Uterus (tissue), 2 donors: ENCODE measurements around the gene RPS5.

ENCODE experiments used
- POLR2A ChIP-seq, 2 donors: fragments of 450-650 bp; IDR thresholded peaks; one replicate each; pipeline ENCODE4 v1.6.1; 2016; ENCODE audit warnings: antibody characterized with exemption in 2 of 2, mild to moderate bottlenecking in 1 of 2, moderate library complexity in 1 of 2
- TF ChIP-seq, protein P1 (sequence below), 4 experiments: fragments of 200-600 bp in 2 of 4; fragments of 450-650 bp in 2 of 4; sonication (generic) in 2 of 4; IDR thresholded peaks; one replicate each; pipeline ENCODE4 v1.5.1; 2016 to 2019; ENCODE audit warnings: antibody characterized with exemption in 4 of 4, mild to moderate bottlenecking in 2 of 4, moderate library complexity in 1 of 4

DNA sequence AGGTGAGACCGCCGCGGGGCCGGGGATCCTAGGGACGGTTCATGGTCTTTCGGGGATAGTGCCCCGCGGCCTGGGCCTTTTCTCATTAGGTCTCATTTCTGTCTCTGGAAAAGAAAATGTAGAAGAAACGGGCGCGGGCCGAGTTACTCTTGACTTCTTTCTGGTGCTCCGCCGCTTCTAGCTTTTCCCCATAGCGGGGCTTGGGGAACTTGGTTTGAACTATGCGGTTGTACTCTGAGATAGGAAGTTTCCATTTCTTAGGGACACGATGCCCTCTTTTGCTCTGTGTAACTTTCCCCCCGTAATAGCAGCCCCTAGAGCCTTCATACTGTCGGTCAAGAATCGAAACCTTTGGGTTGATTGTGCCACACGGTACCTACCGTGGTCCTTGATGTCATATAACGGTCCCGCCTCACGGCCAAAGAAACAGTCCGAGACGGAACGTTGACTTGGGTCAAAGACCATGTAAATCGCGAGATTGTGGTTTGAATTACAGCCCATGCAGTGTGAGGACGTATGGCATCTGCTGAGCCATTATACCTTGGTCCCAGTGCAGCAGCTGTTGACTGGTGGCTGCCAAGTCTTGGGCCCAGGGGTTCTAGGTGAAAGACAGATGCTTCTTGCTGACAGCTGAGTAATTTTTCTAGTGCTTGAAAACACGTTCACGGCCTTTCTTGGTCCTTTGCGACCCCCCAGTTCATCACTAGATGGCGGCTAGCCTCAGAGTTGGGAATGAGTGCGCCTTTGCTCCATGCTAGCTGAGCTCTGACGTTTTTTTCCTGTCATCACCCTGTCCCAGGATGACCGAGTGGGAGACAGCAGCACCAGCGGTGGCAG, 487 bp downstream of the RPS5 start:
- TF ChIP-seq, protein P1, sequence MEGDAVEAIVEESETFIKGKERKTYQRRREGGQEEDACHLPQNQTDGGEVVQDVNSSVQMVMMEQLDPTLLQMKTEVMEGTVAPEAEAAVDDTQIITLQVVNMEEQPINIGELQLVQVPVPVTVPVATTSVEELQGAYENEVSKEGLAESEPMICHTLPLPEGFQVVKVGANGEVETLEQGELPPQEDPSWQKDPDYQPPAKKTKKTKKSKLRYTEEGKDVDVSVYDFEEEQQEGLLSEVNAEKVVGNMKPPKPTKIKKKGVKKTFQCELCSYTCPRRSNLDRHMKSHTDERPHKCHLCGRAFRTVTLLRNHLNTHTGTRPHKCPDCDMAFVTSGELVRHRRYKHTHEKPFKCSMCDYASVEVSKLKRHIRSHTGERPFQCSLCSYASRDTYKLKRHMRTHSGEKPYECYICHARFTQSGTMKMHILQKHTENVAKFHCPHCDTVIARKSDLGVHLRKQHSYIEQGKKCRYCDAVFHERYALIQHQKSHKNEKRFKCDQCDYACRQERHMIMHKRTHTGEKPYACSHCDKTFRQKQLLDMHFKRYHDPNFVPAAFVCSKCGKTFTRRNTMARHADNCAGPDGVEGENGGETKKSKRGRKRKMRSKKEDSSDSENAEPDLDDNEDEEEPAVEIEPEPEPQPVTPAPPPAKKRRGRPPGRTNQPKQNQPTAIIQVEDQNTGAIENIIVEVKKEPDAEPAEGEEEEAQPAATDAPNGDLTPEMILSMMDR (IDR thresholded peaks at IDR 0.05) = no peak
- no peak for TF ChIP-seq POLR2A (IDR thresholded peaks at IDR 0.05)
